Prostate gland (tissue), 2 donors: Measurements from ENCODE around the gene BPIFB6.

Experiments used
- CTCF ChIP-seq, 4 experiments: fragments of 200-600 bp in 2 of 4; fragments of 450-650 bp in 2 of 4; sonication (generic) in 2 of 4; IDR thresholded peaks; 1 replicate in 3 of 4; 2 replicates in 1 of 4; pipeline ENCODE4 v1.5.1; 2016 to 2019; ENCODE audit warnings: antibody characterized with exemption in 4 of 4, mild to moderate bottlenecking in 2 of 4, moderate library complexity in 2 of 4
- POLR2A ChIP-seq: fragments of 450-650 bp; IDR thresholded peaks from one replicate; pipeline ENCODE4 v1.6.1; 2016; ENCODE audit warnings: antibody characterized with exemption, mild to moderate bottlenecking
- POLR2AphosphoS5 ChIP-seq: sonication (generic); formaldehyde crosslinking; IDR thresholded peaks from one replicate; pipeline ENCODE4 v1.6.1; 2017; ENCODE audit warnings: antibody characterized with exemption

GRCh38 chr20:32999603-33000250 lies 31.7 kb upstream of the BPIFB6 start:
- TF ChIP-seq POLR2AphosphoS5, result no peak
- TF ChIP-seq CTCF (IDR thresholded peaks at IDR 0.05), result no peak
- no peak for TF ChIP-seq POLR2A
